ENCODE measurements around the gene RIC3.

The RIC3 gene

DNA sequence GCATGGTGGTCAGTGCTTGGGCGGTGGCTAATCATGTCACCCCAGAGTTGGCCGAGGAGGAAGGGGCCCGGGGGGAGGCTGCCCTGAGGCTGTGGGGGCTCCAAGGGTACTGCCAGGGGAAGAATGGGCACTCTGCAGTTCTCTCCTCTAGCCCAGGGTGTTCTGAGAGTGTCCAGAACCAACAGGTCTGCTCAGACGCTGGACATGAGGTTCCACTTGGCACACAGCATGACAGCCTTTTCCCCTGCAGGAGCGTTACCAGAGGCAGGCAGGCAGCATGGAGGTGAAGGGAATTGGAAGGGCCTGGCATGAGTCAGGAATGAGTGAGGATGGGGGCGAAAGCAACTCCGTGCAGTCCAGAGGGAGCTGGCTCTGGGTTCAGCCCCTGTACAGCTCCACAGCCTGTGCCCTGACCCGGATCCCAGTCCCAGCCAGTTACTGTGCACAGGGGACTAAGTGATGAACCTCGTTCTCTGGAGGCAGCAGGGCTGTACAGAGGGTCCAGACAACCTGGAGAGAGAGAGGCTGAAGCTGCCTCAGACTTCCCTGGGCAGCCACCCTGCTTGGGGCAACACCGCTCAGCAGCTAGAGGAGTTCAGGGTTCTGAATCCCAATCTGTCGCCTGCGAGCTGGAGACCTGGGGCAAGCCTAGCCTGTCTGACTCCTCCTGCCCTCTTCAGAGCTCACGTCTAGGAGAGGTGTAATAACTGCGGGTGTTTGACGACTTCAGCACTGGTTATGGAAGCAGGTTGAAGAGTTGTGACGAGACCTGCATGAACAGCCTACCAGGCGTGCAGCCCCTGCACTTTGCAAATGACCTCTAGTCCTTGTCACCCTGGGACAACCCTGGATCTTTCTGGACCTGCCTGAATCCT lies 102.6 kb downstream of the RIC3 start:
- DNase-seq: no peak

DNA sequence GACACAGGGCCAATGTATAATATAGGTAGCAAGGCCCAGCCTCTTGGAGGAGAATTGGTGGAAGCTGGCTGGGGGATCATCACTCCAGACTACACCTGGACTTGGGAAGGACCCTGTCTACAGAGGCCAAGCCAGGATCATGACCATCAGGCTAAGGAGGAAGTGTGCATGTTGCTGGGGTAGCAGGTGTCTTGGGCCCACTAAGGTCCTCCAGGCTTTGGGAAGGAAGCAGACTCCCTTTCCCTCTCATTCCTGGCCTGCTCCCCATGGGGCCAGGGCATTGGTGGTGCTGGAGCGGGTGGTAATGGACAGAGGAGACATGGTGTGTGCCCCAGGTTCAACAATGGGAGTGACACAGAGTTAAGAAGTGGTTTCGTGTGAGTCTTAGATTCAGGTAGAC lies 103.8 kb downstream of the RIC3 start:
- no peak for DNase-seq

DNA sequence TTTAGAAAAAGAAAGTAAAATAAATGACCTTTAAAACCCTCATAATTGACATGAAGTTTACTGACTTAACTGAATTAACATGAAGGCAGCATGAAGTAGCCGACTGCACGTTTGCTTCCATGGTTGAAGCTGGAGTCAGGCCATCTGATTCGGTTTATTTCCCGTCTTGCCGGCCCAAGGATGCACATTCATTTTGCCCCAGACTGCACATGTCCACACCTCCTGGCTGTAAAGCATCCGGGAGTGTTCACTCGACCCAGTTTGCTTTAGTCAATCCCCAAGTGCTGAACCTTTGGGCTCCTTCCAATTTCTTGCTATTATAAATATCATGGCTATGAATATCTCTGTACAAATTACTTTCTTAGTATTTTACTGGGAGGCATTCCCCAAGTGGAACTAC lies 105.5 kb downstream of the RIC3 start:
- no peak for DNase-seq

DNA sequence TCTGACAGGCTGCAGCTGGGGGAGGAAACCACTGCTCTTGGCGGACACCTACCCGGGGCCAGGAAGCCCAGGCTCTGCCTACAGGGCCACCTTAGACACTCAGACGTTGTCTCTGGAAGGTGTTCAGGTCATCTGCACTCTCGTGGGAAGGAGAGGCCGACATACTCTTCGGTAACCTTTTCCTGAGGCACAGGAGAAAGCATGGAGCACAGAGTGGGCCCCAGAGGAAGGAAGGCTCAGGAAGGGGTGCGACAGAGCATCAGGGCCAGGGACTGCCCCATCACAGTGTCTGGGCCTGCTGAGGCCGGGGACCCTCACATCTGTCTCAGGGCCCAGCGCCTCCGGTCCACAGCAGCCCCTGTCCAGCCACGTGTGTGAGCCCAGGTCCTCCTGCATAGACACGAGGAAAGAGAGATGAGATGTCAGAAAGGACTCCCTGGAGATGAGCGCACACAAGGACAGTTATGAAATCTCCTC lies 106.0 kb downstream of the RIC3 start:
- DNase-seq: no peak

DNA sequence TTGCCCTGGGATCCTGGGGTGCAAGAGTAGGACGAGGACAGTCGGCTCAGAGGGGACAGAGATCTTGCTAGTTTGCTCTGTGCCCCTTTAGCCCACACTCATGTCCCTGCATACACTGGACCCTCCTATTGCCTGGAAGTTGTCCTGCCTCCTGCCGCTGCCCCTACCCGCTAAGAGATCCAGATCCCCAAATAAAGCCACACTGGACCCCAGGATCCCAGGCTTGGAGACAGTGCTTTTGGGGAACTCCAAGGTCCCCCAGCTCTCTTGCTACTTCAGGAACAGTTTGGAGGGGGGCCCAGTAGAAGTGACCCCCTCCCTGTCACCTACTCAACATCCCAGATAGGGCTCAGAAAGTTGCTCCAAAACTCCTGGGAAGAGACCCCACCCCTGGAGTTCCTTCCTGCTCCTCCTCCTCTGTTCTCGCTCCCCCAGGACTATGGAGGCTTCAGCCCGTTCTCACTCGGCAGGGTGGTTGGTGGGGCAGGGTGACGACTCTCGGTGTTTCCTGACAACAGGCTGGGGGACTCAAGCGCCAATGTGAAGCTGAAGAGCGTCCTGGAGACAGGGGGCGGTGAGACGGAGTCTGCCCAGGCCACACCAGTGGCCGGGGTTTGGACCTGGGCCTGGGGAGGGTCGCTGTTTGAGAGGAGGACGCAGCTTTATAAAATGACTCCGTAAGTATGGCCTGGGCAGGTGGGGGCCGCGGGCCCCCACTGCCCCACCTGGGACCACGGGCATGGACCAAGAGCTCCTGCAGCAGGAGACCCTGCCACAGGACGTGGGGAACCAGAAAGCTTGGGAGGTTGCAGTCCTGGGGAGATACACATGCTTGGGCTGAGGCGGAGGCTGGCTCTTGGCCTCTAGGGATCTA lies 107.0 kb downstream of the RIC3 start:
- DNase-seq: no peak

GRCh38 chr11:8060801-8061554 lies 107.8 kb downstream of the RIC3 start:
- no peak for DNase-seq

GRCh38 chr11:8060146-8060719 lies 108.6 kb downstream of the RIC3 start:
- DNase-seq: no peak

- DNase-seq: no peak
Observed at GRCh38 chr11:8059571-8060011, 109.2 kb downstream of the RIC3 start.

DNA sequence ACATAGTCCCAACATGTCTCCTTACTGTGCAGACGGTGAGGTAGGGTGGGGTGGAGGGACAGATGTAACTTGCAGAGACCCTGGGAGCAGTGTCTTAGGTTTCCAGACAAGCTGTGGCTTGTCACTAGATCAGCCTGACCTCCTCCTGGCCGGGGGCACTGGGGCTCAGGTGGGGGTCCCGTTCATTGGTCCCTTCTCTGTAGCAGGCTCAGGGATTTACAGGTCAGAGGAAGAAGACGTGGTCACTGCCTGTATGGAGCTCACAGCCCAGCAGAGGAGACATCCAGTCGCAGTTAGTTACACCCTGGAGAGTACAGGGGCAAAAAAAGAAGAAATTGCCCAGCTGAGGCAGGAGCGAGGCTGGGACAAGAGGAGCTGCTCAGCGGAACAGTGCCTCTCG lies 109.8 kb downstream of the RIC3 start:
- DNase-seq: no peak

DNA sequence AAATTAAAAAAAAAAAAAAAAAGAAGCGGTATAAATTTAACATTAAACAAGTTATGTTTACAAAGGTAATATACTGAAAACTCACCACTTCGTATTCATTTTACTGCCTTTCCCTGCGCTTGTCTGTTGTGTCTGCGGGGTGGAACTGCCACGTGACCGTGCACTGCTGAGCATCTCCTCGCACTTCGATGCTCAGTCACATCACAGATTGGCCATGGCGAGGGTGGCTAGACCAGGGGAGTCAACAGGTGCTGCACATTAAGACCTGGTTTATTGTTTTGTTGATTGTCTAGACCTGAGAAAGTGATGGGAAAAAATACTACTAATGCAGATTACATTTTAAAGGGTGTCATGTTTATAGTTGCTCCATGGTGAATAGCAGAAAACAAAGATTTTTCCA lies 110.6 kb downstream of the RIC3 start:
- DNase-seq: no peak

- DNase-seq: no peak
Observed at GRCh38 chr11:8056810-8057463, 111.9 kb downstream of the RIC3 start.

All from NCI-H2029 treated with DMSO at 0.1 percent for 48 hours (cell line).